ENCODE measurements around the gene HMGA1.
"Not testable (repeated sequence)": the region's sequence is repeated elsewhere in the genome, so short reads cannot be mapped to it uniquely, and the experiment has no call there.

Gene HMGA1

GRCh38 chr6:34260576-34261267 lies 24.0 kb downstream of the HMGA1 start:
- no peak for DNase-seq (ENCODE audit: low read depth in 2 of 2)

DNA sequence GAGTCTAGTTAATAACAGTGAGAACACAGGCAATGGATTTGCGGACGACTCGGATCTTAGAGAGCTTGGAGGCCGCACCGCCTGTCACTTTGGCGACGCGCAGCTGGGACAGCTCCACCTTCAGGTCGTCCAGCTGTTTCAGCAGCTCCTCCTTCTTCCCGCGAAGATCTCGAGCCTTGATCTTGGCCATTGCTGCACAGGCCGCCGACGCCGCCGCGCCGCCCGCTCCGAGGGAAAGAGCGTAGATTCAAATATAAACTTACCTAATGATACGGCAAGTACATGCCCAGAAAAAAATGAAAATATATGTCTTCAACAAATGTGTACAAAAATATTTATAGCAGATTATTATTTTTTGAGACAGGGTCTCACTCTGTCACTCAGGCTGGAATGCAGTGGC lies 26.8 kb downstream of the HMGA1 start:
- DNase-seq (ENCODE audit: low read depth in 2 of 2): not testable (repeated sequence)

DNA sequence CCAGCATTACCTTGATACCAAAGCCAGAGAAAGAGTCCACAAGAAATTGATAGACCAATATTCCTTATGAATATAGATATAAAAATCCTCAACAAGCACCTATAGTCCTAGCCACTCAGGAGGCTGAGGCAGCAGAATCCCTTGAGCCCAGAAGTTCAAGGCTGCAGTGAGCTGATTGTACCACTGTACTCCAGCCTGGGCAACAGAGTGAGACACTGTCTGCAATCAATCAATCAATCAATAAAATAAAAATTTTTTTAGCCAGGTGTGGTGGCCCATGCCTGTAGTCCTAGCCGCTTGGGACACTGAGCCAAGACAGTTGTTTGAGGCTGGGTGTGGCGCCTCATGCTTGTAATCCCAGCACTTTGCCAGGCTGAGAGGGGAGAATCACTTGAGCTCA lies 31.1 kb downstream of the HMGA1 start:
- DNase-seq (ENCODE audit: low read depth in 2 of 2): no peak

DNA sequence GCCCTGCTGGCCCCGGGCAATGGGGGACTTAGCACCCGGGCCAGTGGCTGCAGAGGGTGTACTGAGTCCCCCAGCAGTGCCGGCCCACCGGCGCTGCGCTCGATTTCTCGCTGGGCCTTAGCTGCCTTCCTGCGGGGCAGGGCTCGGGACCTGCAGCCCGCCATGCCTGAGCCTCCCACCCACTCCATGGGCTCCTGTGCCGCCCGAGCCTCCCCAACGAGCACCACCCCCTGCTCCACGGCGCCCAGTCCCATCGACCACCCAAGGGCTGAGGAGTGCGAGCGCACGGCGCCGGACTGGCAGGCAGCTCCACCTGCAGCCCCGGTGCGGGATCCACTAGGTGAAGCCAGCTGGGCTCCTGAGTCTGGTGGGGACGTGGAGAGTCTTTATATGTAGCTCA lies 32.5 kb downstream of the HMGA1 start:
- DNase-seq (ENCODE audit: low read depth in 2 of 2): not testable (repeated sequence)

- not testable (repeated sequence) for DNase-seq (ENCODE audit: low read depth in 2 of 2)
Measured at GRCh38 chr6:34269658-34270341, 33.1 kb downstream of the HMGA1 start.

- DNase-seq (ENCODE audit: low read depth in 2 of 2): no peak
Measured at GRCh38 chr6:34272013-34272926, 35.6 kb downstream of the HMGA1 start.

GRCh38 chr6:34273242-34273805 lies 36.7 kb downstream of the HMGA1 start:
- no peak for DNase-seq (ENCODE audit: low read depth in 2 of 2)

DNA sequence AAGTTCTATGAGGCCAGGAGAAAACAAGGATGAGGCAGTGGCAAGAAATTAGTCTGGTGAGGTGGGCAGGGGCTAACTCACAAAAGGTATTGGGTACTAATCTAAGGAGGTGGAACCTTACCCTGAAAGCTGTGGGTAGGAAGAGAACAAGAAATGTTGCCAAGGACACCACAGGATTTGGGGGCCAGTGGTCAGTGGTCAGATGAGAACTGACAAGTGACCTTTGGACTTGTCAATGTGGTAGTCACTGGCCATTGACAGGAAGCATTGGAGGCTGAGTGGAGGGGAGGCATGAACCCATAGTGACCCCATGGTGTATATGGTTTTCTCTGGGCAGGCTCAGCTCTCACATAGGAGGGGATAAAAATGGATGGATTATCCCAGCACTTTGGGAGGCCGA lies 37.5 kb downstream of the HMGA1 start:
- no peak for DNase-seq (ENCODE audit: low read depth in 2 of 2)

DNA sequence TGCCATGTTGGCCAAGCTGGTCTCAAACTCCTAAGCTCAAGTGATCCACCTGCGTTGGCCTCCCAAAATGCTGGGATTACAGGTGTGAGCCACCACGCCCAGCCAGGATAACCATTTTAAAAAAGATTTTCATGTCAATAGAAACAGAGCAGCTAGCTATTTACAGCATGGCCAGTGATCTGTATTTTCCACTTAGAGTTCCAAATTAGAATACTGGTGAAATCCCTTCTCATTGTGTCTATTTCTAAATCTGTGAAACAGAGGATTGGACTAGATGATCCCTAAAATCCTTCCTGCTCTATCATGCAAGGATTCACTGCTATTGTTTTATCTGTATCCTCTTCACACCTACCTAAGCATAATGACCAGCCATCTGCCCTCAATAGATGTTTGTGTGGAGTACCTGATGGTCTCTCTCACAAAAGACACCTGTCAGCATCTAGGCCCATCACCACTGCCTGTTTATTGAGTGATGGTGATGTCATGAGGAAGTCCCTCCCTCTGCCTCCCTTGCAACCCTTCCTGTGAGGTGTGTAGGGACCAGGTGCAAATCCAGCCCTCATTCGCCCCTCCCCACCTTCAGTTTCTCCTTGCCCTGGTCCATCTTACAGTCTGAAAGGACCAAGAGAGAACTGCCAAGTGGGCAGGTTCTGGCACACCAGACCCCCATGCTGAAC lies 38.6 kb downstream of the HMGA1 start:
- DNase-seq (ENCODE audit: low read depth in 2 of 2): no peak

DNA sequence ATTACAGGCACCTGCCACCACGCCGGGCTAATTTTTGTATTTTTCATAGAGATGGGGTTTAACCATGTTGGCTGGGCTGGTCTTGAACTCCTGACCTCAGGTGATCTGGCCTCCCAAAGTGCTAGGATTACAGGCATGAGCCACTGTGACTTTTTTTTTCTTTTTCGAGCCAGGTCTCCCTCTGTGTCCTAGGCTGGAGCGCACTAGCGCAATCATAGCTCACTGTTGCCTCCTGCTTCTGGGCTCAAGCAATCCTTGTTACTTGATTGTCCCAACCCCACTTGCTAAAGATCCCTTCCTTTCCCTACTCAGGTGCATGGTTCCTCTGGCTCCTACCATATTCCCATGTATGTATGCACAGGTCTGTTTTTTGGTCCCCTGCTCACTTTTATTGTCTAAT lies 39.5 kb downstream of the HMGA1 start:
- no peak for DNase-seq (ENCODE audit: low read depth in 2 of 2)

DNA sequence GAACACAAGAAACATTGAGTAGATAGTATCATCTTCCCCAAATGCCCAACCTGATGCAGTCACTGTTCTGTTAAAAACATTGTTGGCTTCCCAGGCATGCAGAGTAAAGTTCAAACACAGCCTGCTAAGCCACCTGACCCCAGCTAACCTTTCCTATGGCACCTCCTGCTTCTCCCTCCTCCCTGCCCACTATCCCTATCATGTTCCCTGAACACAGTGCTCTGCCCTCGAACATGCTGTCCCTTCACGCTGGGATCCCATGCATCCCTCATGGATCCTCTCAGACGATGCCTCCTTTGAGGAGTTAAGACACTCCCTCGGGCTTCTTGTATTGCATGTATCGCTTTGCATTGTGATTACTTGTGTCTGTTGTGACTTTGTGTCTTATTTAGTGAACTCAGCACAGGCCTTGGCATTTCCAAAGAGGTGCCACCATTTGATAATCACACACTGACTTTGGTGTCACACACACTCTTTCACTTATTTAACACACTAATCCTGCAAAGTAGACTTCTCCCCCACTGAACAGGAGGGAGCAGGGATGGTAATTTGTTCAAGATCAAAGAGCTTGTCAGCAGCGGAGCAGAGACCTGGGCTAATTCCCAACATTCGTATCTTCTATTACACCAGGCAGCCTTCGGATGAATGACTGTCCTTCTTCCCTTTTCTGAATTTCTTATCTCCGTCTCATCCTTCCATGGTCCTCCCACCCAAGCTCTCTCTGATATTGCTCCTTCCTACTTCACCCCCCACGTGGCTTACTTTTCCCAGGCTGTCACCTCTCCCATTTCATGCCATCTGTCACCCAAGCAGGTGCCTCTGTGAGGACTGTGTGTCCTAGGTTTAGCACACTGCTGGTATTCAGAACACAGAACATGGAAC lies 40.4 kb downstream of the HMGA1 start:
- no peak for DNase-seq (ENCODE audit: low read depth in 2 of 2)

- DNase-seq (ENCODE audit: low read depth in 2 of 2): no peak
Measured at GRCh38 chr6:34277763-34278112, 41.1 kb downstream of the HMGA1 start.

GRCh38 chr6:34278833-34279232 lies 42.2 kb downstream of the HMGA1 start:
- no peak for DNase-seq (ENCODE audit: low read depth in 2 of 2)

DNA sequence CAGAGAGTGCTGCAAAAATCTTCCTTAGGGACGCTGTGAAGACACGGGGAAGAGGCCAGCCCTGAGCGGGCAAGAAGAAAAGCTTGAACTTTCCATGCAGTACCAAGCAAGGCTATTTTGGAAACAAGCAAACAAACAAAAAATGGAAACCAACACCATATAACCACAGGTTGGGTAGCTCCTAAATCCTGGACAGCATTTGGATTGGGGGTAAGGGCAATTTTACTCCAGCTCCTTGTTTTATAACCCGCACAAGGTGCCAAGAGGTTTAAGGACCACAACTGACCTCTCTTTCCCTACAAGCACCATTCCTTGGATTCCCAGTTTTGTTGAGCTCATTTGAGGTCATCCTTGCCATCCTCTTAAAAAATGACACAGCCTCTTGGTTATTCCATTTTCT lies 43.5 kb downstream of the HMGA1 start:
- DNase-seq (ENCODE audit: low read depth in 2 of 2): no peak

GRCh38 chr6:34281702-34282334 lies 45.1 kb downstream of the HMGA1 start:
- no peak for DNase-seq (ENCODE audit: low read depth in 2 of 2)

DNA sequence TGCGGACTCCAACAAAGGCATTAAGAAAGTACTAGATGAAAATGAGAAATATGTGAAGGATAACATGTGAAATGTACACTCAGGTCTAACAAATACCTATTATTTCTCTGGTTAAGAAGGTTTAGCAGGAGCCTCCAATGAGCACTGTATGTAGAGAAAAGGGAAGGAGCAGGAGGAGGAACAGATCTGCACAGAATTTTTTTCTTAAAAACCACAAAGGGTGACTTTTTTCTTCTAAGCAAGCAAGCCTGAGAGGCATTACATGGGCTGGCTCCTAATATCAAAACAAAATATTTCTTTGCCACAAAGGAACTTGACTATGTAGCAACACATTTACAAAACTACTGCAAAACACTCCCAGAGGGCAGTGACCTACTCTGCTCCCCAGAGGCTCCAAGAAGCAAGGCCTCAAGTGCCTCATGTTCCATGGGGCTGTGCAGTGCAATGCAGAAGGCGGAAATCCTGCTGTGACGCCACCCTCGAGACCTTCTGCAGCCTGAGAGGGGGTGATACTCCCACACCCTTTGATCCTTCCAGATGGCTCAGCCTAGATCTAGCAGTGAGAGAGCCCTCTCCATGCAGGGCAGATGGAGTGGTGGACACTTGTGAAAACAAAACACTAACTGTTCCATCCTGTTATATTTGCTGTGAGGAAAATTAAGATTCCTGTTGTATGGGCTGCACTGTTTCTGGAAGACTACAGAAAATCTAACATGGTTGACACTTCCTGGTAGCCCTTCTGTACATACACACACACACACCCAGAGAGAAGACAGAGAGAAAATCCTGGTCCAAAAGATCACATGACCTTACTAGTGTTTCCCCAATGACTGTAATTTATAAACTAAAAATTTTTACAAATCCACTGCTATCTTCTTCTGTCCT lies 48.1 kb downstream of the HMGA1 start:
- DNase-seq (ENCODE audit: low read depth in 2 of 2): no peak

DNA sequence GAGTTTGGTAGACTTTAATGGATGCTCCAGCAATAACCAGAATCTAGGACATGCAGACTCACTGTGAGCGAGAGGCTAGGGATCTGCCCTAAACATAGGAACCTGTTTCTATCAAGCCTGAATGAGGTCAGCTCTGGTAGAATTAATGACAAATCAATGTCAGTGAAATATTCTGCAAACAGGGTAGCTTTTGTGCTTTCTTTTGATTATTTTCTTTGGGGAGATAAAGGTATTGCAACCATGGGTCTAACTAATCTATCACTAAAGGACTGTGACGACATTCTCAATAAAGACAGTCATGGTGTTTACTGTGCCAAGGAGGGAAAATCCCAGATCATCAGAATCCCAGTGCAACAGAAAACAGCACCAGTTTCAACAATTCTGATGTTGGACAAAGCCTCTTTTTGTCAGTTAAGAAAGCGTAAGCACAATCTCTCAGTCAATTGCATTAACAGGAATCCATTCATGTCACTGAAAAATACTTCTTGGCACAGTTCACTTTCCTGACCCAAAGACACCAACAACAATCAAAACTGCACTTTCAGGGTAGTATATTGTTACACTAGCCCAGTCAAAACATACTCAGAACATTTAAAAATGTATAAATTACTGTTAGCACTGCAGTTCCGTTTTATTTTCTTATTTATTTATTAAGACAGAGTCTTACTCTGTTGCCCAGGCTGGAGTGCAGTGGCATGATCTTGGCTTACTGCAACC lies 48.9 kb downstream of the HMGA1 start:
- DNase-seq (ENCODE audit: low read depth in 2 of 2): no peak

DNA sequence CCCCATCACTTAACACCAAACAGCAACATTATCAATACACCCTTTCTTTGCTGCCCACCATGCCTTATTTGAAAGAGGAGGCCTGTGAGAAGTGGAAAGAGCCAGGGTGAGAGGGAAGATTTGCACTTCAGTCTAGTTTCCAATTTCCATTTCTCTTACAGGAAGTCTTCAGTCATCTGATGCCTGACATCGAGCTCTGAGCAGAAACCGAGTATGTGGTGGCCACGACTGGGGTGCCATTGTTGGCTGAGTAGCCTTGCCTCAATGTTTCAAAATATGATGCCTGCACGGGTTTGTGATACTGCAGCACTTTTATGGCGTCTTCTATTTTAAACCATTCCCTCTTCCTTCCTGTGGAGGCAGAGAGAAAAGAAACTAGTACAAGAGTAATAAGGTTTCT lies 51.9 kb downstream of the HMGA1 start:
- DNase-seq (ENCODE audit: low read depth in 2 of 2): no peak

GRCh38 chr6:34289137-34289536 lies 52.5 kb downstream of the HMGA1 start:
- DNase-seq (ENCODE audit: low read depth in 2 of 2): no peak
